MCF 10A (cell line): ENCODE data around the gene REXO5. TPM values are rescaled to one million over a fixed set of nuclear protein-coding genes. Genes with fewer than 3 reads are reported as not detected.

Experiments
- BruUV-seq: library from RNA; stranded (reverse); fragments of 400-500 nt; replicated peaks from 2 replicates; lab custom pipeline; 2021; lab: Mats Ljungman, UMichigan
- CTCF ChIA-PET: fragments of 300-600 bp; sonication (Branson Sonifier 250); formaldehyde crosslinking; extraction: SDS; loops from one replicate; lab custom pipeline; 2021; ENCODE audit warnings: antibody characterized with exemption, inconsistent platforms; lab: Yijun Ruan, JAX
- POLR2A ChIA-PET: fragments of 300-600, 350-650 bp; sonication (Branson Sonifier 250); formaldehyde crosslinking; extraction: SDS; loops from one replicate; lab custom pipeline; 2020; ENCODE audit warnings: antibody characterized with exemption, inconsistent platforms; lab: Yijun Ruan, JAX
- DNase-seq: peaks from one replicate; pipeline ENCODE4 v3.0.0-alpha.2; 2018; ENCODE audit not compliant: unreplicated experiment
- H3K27ac Mint-ChIP-seq: one replicate; pipeline ENCODE4 v1.8.0; 2022; ENCODE audit warnings: mild to moderate bottlenecking, low read depth, mixed read lengths; ENCODE audit not compliant: unreplicated experiment
- H3K27me3 Mint-ChIP-seq: one replicate; pipeline ENCODE4 v1.8.0; 2022; ENCODE audit warnings: mixed read lengths; ENCODE audit not compliant: insufficient read depth, unreplicated experiment
- H3K36me3 Mint-ChIP-seq: one replicate; pipeline ENCODE4 v1.8.0; 2022; ENCODE audit warnings: mild to moderate bottlenecking, moderate library complexity, mixed read lengths; ENCODE audit not compliant: insufficient read depth, unreplicated experiment
- H3K4me1 Mint-ChIP-seq: one replicate; pipeline ENCODE4 v1.8.0; 2022; ENCODE audit warnings: mixed read lengths; ENCODE audit not compliant: insufficient read depth, unreplicated experiment
- H3K4me3 Mint-ChIP-seq: one replicate; pipeline ENCODE4 v1.8.0; 2022; ENCODE audit warnings: mild to moderate bottlenecking, moderate library complexity, mixed read lengths; ENCODE audit not compliant: unreplicated experiment
- H3K9me3 Mint-ChIP-seq: one replicate; pipeline ENCODE4 v1.8.0; 2022; ENCODE audit warnings: mixed read lengths; ENCODE audit not compliant: unreplicated experiment
- CTCF ChIP-seq: fragments of 200-600 bp; IDR thresholded peaks from one replicate; pipeline ENCODE4 v1.8.0; 2022; ENCODE audit warnings: antibody characterized with exemption, mild to moderate bottlenecking; ENCODE audit not compliant: unreplicated experiment
- intact Hi-C: fragments of 100-400 bp; cut with micrococcal nuclease; formaldehyde crosslinking; loops from 2 replicates; pipeline ENCODE4 v1.14.1; 2022
- total RNA-seq: library from RNA; stranded (reverse); gene quantifications from 2 replicates; pipeline ENCODE4 v1.2.3, GENCODE V29; 2022

The REXO5 gene
- total RNA-seq, 1 experiment from 2014 or later = 6.1 TPM

GRCh38 chr16:20818929-20819585, 12.7 kb downstream of the REXO5 start:
- no peak for DNase-seq
- H3K4me1 Mint-ChIP-seq = peaks cover 6% of the 10 kb centered on the region
- ChIA-PET POLR2A (interaction anchor here (0.6 kb wide), 1 partner anchor 13 kb away, joined by 5 read pairs; the partner anchor contains the start of genes ERI2 and REXO5), CTCF (interaction anchor here (0.6 to 1.3 kb wide), 2 partner anchors 32 to 93 kb away, joined by 3 to 4 read pairs; no protein-coding TSS in a partner anchor)
- H3K9me3 Mint-ChIP-seq = no peaks in the 10 kb centered on the region
- no peak for TF ChIP-seq CTCF
- no peaks in the 10 kb centered on the region for H3K27me3 Mint-ChIP-seq
- H3K36me3 Mint-ChIP-seq = peaks cover 14% of the 10 kb centered on the region
- no peak overlapping the region for H3K27ac Mint-ChIP-seq
- intact Hi-C loops = no loop called here
- BruUV-seq = no TSS peak
- H3K4me3 Mint-ChIP-seq = no peak overlapping the region

GRCh38 chr16:20821682-20822081, 15.4 kb downstream of the REXO5 start:
- Mint-ChIP-seq H3K27ac (no peak overlapping the region), H3K4me3 (no peak overlapping the region), H3K27me3 (no peaks in the 10 kb centered on the region), H3K9me3 (no peaks in the 10 kb centered on the region), H3K36me3 (peaks cover 21% of the 10 kb centered on the region), H3K4me1 (no peaks in the 10 kb centered on the region)
- CTCF ChIA-PET = interaction anchor here (0.5 to 1.3 kb wide), 3 partner anchors 10 to 43 kb away, joined by 3 to 4 read pairs (median 3); partner anchors contain the start of genes ERI2 and REXO5
- POLR2A ChIA-PET = no interaction called here
- no TSS peak for BruUV-seq
- DNase-seq = no peak
- no peak for TF ChIP-seq CTCF
- intact Hi-C loops = no loop called here

- Mint-ChIP-seq H3K36me3 (peaks cover 21% of the 10 kb centered on the region), H3K27me3 (no peaks in the 10 kb centered on the region), H3K4me1 (no peaks in the 10 kb centered on the region), H3K9me3 (no peaks in the 10 kb centered on the region), H3K4me3 (no peak overlapping the region), H3K27ac (no peak overlapping the region)
- no TSS peak for BruUV-seq
- intact Hi-C loops = no loop called here
- DNase-seq = no peak
- no peak for TF ChIP-seq CTCF
- ChIA-PET POLR2A (no interaction called here), CTCF (no interaction called here)
These were observed 16.4 kb downstream of the REXO5 start for GRCh38 chr16:20822521-20823325.

GRCh38 chr16:20826039-20826566, 19.8 kb downstream of the REXO5 start:
- no TSS peak for BruUV-seq
- ChIA-PET POLR2A (no interaction called here), CTCF (interaction anchor here (0.6 to 1.3 kb wide), 2 partner anchors 24 to 129 kb away, joined by 3 to 6 read pairs; no protein-coding TSS in a partner anchor)
- TF ChIP-seq CTCF = no peak
- no peaks in the 10 kb centered on the region for H3K9me3 Mint-ChIP-seq
- H3K36me3 Mint-ChIP-seq = peaks cover 15% of the 10 kb centered on the region
- no peaks in the 10 kb centered on the region for H3K27me3 Mint-ChIP-seq
- no peak for DNase-seq
- no peaks in the 10 kb centered on the region for H3K4me1 Mint-ChIP-seq
- intact Hi-C loops = no loop called here
- no peak overlapping the region for H3K4me3 Mint-ChIP-seq
- H3K27ac Mint-ChIP-seq = no peak overlapping the region
